ENCODE results near the gene DEDD.

- no peak for TF ChIP-seq FOXA1 (IDR thresholded peaks at IDR 0.05)
- TF ChIP-seq SP1 (IDR thresholded peaks at IDR 0.05), result no peak
- TF ChIP-seq BHLHE40 (IDR thresholded peaks at IDR 0.05; ENCODE audit: borderline replicate concordance), result no peak
- TF ChIP-seq LEF1 (IDR thresholded peaks at IDR 0.05; ENCODE audit: borderline replicate concordance), result no peak
- TF ChIP-seq ARNT (IDR thresholded peaks at IDR 0.05), result no peak
- TF ChIP-seq NFRKB (IDR thresholded peaks at IDR 0.05), result no peak
- TF ChIP-seq FOXK2 (IDR thresholded peaks at IDR 0.05), result no peak
- no peak for TF ChIP-seq SUZ12 (IDR thresholded peaks at IDR 0.05)
- TF ChIP-seq FOXM1 (IDR thresholded peaks at IDR 0.05; ENCODE audit: borderline replicate concordance), result no peak
- no peak for TF ChIP-seq ZNF384 (IDR thresholded peaks at IDR 0.05)
- TF ChIP-seq ELF4 (IDR thresholded peaks at IDR 0.05), result no peak
- TF ChIP-seq HDGF (IDR thresholded peaks at IDR 0.05; ENCODE audit: borderline replicate concordance), result no peak
These were observed 49.7 kb upstream of the DEDD start for GRCh38 chr1:161182214-161182613.
